OCI-LY7 (cell line): ENCODE data around the gene REG1A. TPM values are rescaled to one million over a fixed set of nuclear protein-coding genes. Genes with fewer than 3 reads are reported as not detected.

ENCODE experiments used
- BruUV-seq: library from RNA; stranded (reverse); fragments of 400-500 nt; replicated peaks from 2 replicates; lab custom pipeline; 2021; lab: Mats Ljungman, UMichigan
- CTCF ChIA-PET: fragments of 300-600 bp; sonication (Branson Sonifier 250); formaldehyde crosslinking; loops from one replicate; lab custom pipeline; 2022; ENCODE audit warnings: antibody characterized with exemption; ENCODE audit not compliant: unreplicated experiment; lab: Charles Lee
- POLR2A ChIA-PET: fragments of 300-600 bp; sonication (Branson Sonifier 250); formaldehyde crosslinking; loops from one replicate; lab custom pipeline; 2022; ENCODE audit warnings: antibody characterized with exemption; lab: Charles Lee
- DNase-seq: peaks from one replicate; pipeline ENCODE4 v3.0.0-alpha.2; 2015; ENCODE audit warnings: low spot score
- H2AFZ ChIP-seq: fragments of 200-600 bp; sonication (generic), shearing (Covaris generic); 2 replicates; pipeline ENCODE4 v1.6.1; 2014; ENCODE audit warnings: mild to moderate bottlenecking, antibody characterized with exemption, low read length, moderate library complexity
- H3K27ac ChIP-seq: fragments of 200-600 bp; sonication (generic); 2 replicates; pipeline ENCODE4 v1.5.1; 2014; ENCODE audit warnings: mixed run types, low read depth, mild to moderate bottlenecking, moderate library complexity, low read length, inconsistent platforms; ENCODE audit not compliant: poor library complexity, severe bottlenecking
- H3K36me3 ChIP-seq: fragments of 200-600 bp; sonication (generic); 2 replicates; pipeline ENCODE4 v1.6.1; 2014; ENCODE audit warnings: mild to moderate bottlenecking, antibody characterized with exemption, low read length, moderate library complexity, mixed read lengths; ENCODE audit not compliant: insufficient read depth
- H3K4me1 ChIP-seq: fragments of 200-600 bp; sonication (generic); 2 replicates; pipeline ENCODE4 v1.5.1; 2014; ENCODE audit warnings: mild to moderate bottlenecking, low read length; ENCODE audit not compliant: insufficient read depth, poor library complexity, severe bottlenecking
- H3K4me2 ChIP-seq: fragments of 200-600 bp; sonication (generic); 2 replicates; pipeline ENCODE4 v1.6.1; 2014; ENCODE audit warnings: mild to moderate bottlenecking, low read length
- H3K4me3 ChIP-seq: fragments of 200-600 bp; sonication (generic); 2 replicates; pipeline ENCODE4 v1.5.1; 2014; ENCODE audit warnings: mild to moderate bottlenecking, low read depth, low read length; ENCODE audit not compliant: poor library complexity, severe bottlenecking
- H3K79me2 ChIP-seq: fragments of 200-600 bp; sonication (generic); 2 replicates; pipeline ENCODE4 v1.6.1; 2016; ENCODE audit warnings: low read depth, mild to moderate bottlenecking, low read length, moderate library complexity, mixed read lengths; ENCODE audit not compliant: insufficient read depth
- H3K9me2 ChIP-seq: fragments of 200-600 bp; sonication (generic); 2 replicates; pipeline ENCODE4 v1.6.1; 2016; ENCODE audit warnings: mild to moderate bottlenecking, low read length, mixed read lengths; ENCODE audit not compliant: insufficient read depth
- H3K9me3 ChIP-seq: fragments of 200-600 bp; sonication (generic); 2 replicates; pipeline ENCODE4 v1.6.1; 2014; ENCODE audit warnings: mild to moderate bottlenecking, mixed run types, low read length, mixed read lengths
- H4K20me1 ChIP-seq: fragments of 200-600 bp; sonication (generic); 2 replicates; pipeline ENCODE4 v1.6.1; 2014; ENCODE audit warnings: mild to moderate bottlenecking, antibody characterized with exemption, low read length, moderate library complexity, mixed read lengths; ENCODE audit not compliant: insufficient read depth
- EZH2phosphoT487 ChIP-seq: fragments of 200-600 bp; sonication (generic); IDR thresholded peaks from 2 replicates; pipeline ENCODE4 v1.6.1; 2018; ENCODE audit warnings: low read depth, borderline replicate concordance, mild to moderate bottlenecking, mixed run types, antibody characterized with exemption, low read length, moderate library complexity, mixed read lengths
- intact Hi-C: fragments of 100-400 bp; cut with micrococcal nuclease; formaldehyde crosslinking; loops from one replicate; pipeline ENCODE4 v1.10.0; 2022; ENCODE audit not compliant: unreplicated experiment
- total RNA-seq, 2 experiments: library from RNA; depleted of rRNA in 1 of 2; stranded (reverse); fragments of >200 nt in 1 of 2; shearing (Covaris generic) in 1 of 2; gene quantifications; 2 replicates each; pipeline ENCODE4 v1.2.3, GENCODE V29; 2014 to 2022
- TF ChIP-seq, protein P1 (sequence below): fragments of 200-600 bp; sonication (generic); conservative IDR thresholded peaks from 2 replicates; pipeline ENCODE4 v1.5.1; 2014; ENCODE audit warnings: mild to moderate bottlenecking, antibody characterized with exemption, low read length, moderate library complexity, mixed read lengths

REG1A gene
- total RNA-seq, 2 experiments from 2014 or later = not detected

DNA sequence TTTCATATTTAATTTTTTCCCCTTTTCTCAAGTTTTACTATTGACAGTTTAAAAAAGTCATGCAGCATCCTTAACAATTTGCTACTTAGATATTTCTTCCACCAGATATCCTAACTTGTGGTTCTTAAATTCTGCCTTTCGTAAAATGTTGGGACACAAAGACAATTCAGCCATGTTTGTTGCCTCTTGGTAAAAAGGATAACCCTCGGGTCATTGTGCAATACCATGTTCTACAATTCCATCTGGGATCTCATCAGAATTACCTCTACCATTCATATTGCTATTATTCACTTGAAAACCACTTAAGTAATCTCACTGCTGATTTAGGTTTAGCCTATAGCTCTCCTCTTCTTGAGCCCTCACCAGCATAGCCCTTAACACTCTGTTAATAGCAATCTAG lies 19.3 kb upstream of the REG1A start:
- no peaks in the 10 kb centered on the region for H3K79me2 ChIP-seq
- ChIA-PET POLR2A (interaction anchor here (1.1 to 1.6 kb wide), 3 partner anchors 9 to 19 kb away, joined by 3 read pairs; no protein-coding TSS in a partner anchor), CTCF (no interaction called here)
- DNase-seq = no peak
- peak overlapping the region; percentile 57 for H3K27ac ChIP-seq
- no peak overlapping the region for H3K4me3 ChIP-seq
- no TSS peak for BruUV-seq
- H3K9me2 ChIP-seq = no peaks in the 10 kb centered on the region
- peaks cover 26% of the 10 kb centered on the region for H3K4me1 ChIP-seq
- peak overlapping the region; percentile 96; the same call in 1 of the 2 replicates for H2AFZ ChIP-seq
- H3K4me2 ChIP-seq = peak overlapping the region; percentile 61
- peaks cover 11% of the 10 kb centered on the region; the same call in 1 of the 2 replicates for H3K9me3 ChIP-seq
- no peak for TF ChIP-seq EZH2phosphoT487
- TF ChIP-seq, protein P1, sequence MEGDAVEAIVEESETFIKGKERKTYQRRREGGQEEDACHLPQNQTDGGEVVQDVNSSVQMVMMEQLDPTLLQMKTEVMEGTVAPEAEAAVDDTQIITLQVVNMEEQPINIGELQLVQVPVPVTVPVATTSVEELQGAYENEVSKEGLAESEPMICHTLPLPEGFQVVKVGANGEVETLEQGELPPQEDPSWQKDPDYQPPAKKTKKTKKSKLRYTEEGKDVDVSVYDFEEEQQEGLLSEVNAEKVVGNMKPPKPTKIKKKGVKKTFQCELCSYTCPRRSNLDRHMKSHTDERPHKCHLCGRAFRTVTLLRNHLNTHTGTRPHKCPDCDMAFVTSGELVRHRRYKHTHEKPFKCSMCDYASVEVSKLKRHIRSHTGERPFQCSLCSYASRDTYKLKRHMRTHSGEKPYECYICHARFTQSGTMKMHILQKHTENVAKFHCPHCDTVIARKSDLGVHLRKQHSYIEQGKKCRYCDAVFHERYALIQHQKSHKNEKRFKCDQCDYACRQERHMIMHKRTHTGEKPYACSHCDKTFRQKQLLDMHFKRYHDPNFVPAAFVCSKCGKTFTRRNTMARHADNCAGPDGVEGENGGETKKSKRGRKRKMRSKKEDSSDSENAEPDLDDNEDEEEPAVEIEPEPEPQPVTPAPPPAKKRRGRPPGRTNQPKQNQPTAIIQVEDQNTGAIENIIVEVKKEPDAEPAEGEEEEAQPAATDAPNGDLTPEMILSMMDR = no peak
- peaks cover 5% of the 10 kb centered on the region; the same call in 1 of the 2 replicates for H3K36me3 ChIP-seq
- intact Hi-C loops = no loop called here
- no peaks in the 10 kb centered on the region for H4K20me1 ChIP-seq

DNA sequence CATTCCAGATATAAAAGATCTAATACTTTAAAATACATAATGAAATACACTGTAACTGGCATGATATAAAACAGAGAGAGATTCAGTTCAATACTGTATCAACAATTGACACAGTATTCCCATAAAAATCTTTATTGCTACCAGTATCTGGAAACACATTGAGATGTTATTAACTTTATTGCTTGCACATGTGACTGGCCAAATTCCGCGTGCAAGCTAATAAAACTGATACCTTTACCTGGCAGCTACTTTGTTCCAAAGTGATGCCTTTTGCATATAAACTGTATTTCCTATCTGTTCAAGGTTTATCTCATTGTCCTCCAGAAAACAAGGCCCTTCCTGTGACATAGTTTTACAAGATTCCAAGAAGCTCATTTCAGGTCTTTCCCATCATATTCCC lies 17.1 kb upstream of the REG1A start:
- no TSS peak for BruUV-seq

DNA sequence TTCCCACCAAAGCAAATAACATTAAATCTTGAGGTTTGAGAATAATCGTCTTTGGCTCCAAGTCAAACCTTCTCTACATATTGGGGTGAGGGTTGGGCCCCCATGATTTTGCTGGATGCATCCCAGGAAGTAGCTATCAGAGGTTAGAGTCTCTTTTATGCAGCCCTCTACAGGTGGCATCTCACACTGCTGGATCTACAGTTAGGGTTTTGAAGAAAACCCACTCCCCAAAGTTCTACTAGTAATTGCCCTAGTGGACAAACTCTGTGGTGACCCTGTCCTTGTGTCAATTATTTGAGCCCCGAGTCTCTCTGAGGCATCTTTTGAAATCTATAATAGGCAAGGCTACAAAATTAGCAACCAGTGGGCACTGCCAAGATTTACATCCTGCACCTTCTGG lies 15.0 kb upstream of the REG1A start:
- no peak for DNase-seq
- intact Hi-C loops = no loop called here
- no peaks in the 10 kb centered on the region for H3K9me2 ChIP-seq
- H3K4me2 ChIP-seq = no peak overlapping the region
- peaks cover 10% of the 10 kb centered on the region for H3K4me1 ChIP-seq
- peaks cover 5% of the 10 kb centered on the region; the same call in 1 of the 2 replicates for H3K36me3 ChIP-seq
- H2AFZ ChIP-seq = no peak overlapping the region
- peaks cover 11% of the 10 kb centered on the region; the same call in 1 of the 2 replicates for H3K9me3 ChIP-seq
- TF ChIP-seq, protein P1 = no peak; the same call in 1 of the 2 replicates
- TF ChIP-seq EZH2phosphoT487 = no peak
- no peak overlapping the region for H3K4me3 ChIP-seq
- BruUV-seq = no TSS peak
- no peak overlapping the region for H3K27ac ChIP-seq
- ChIA-PET POLR2A (no interaction called here), CTCF (no interaction called here)
- H4K20me1 ChIP-seq = no peaks in the 10 kb centered on the region
- H3K79me2 ChIP-seq = no peaks in the 10 kb centered on the region

More for the DNA sequence above, 17.1 kb upstream of the REG1A start:
- Histone ChIP-seq H3K4me3 (no peak overlapping the region), H3K9me3 (peaks cover 11% of the 10 kb centered on the region; the same call in 1 of the 2 replicates), H3K36me3 (peaks cover 5% of the 10 kb centered on the region; the same call in 1 of the 2 replicates), H3K27ac (no peak overlapping the region), H3K4me1 (peaks cover 26% of the 10 kb centered on the region), H4K20me1 (no peaks in the 10 kb centered on the region), H3K9me2 (no peaks in the 10 kb centered on the region), H2AFZ (no peak overlapping the region), H3K79me2 (no peaks in the 10 kb centered on the region), H3K4me2 (no peak overlapping the region)
- CTCF ChIA-PET = no interaction called here
- intact Hi-C loops = no loop called here
- TF ChIP-seq EZH2phosphoT487 = no peak
- TF ChIP-seq, protein P1 = no peak
- DNase-seq = no peak
- POLR2A ChIA-PET = interaction anchor here (1.0 to 1.7 kb wide), 2 partner anchors 13 to 14 kb away, joined by 3 to 4 read pairs; no protein-coding TSS in a partner anchor
